ENCODE data around the gene NPY1R.

DNA sequence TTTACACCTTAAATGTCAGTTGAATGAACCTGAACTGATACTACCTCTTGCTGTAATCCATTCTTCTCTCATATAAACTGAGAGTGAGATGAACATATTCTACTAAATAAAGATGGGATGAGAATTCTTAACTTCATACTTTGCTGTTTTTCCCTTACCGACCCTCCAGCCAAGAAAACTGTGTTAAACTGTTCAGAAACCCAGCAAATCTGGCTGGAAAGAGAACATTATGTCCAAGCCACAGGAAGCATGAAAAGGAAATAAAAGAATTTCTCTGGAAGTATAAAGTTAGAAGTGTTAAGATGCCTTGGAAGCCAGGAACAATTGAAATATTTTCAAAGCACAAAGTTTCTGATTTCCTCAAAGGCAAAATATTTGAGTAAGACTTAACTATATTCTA is 22.9 kb downstream of the NPY1R start:
- TF ChIP-seq TAF1 (IDR thresholded peaks at IDR 0.05; ENCODE audit: low read depth, low read length) (no peak), POU2F2 (IDR thresholded peaks at IDR 0.05; ENCODE audit: low read depth, low read length) (no peak), POLR2A (IDR thresholded peaks at IDR 0.05; ENCODE audit: low read depth, low read length) (no peak), POLR2AphosphoS5 (IDR thresholded peaks at IDR 0.05; ENCODE audit: low read depth, low read length) (no peak), SPI1 (IDR thresholded peaks at IDR 0.05; ENCODE audit: low read depth, low read length) (no peak)
